Kidney epithelial cell (primary cell): Measurements from ENCODE around the gene SPDYC. TPM values are rescaled to one million over a fixed set of nuclear protein-coding genes. Genes with fewer than 3 reads are reported as not detected.
A peak's percentile ranks its signal among the peaks of the same experiment; 100 is the strongest.

Experiments used
- DNase-seq: peaks from one replicate; pipeline ENCODE4 v3.0.0-alpha.2; 2010; ENCODE audit warnings: low read depth
- H3K27me3 ChIP-seq: 2 replicates; pipeline ENCODE4 v1.6.0; 2011; ENCODE audit warnings: low read length; ENCODE audit not compliant: control insufficient read depth, insufficient read depth
- H3K36me3 ChIP-seq: 2 replicates; pipeline ENCODE4 v1.5.1; 2011; ENCODE audit warnings: low read length; ENCODE audit not compliant: control insufficient read depth, insufficient read depth
- H3K4me3 ChIP-seq: 2 replicates; pipeline ENCODE4 v1.5.1; 2011; ENCODE audit warnings: low read depth, mild to moderate bottlenecking, control low read depth, low read length
- total RNA-seq: library from RNA; depleted of rRNA; stranded (reverse); fragments of >200 nt; gene quantifications from 2 replicates; pipeline ENCODE4 v1.2.3, GENCODE V29; 2015
- TF ChIP-seq, protein P1 (sequence below): IDR thresholded peaks from 2 replicates; pipeline ENCODE4 v1.5.1; 2011; ENCODE audit warnings: mild to moderate bottlenecking, moderate library complexity, low read length, control low read depth, inconsistent platforms; ENCODE audit not compliant: insufficient read depth, poor library complexity, severe bottlenecking

The SPDYC gene
- total RNA-seq, 1 donor from 2014 or later: not detected

DNA sequence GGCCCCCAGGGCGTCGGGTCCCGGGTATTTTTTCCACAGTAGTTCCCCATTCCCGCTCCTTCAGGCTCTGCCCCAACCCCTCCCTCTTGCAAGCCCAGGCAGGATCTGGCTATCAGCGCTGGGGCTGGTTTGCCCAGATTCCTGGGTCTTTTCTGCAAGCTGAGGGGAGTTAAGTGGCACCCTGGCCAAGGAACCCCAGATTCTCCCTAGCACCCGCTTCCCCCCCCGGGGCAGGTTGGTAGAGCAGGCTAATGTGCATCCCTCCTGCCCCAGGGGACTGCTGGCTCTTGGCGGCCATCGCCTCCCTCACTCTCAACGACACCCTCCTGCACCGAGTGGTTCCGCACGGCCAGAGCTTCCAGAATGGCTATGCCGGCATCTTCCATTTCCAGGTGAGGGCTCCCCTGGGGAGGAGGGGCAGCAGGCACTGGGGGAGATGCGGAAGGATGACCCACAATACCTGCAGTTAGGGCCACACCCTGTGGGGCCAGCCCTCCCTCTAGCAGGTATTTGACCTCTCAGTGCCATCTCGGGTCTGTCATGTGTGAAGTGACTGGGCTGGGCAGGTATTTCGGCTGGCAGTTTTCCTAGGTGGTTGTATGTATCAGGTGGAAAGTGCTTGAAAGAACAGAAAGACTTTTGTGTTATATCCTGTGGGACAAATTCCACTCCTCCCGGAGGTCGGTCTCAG is 13.3 kb downstream of the SPDYC start:
- TF ChIP-seq, protein P1, sequence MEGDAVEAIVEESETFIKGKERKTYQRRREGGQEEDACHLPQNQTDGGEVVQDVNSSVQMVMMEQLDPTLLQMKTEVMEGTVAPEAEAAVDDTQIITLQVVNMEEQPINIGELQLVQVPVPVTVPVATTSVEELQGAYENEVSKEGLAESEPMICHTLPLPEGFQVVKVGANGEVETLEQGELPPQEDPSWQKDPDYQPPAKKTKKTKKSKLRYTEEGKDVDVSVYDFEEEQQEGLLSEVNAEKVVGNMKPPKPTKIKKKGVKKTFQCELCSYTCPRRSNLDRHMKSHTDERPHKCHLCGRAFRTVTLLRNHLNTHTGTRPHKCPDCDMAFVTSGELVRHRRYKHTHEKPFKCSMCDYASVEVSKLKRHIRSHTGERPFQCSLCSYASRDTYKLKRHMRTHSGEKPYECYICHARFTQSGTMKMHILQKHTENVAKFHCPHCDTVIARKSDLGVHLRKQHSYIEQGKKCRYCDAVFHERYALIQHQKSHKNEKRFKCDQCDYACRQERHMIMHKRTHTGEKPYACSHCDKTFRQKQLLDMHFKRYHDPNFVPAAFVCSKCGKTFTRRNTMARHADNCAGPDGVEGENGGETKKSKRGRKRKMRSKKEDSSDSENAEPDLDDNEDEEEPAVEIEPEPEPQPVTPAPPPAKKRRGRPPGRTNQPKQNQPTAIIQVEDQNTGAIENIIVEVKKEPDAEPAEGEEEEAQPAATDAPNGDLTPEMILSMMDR: no peak
- H3K4me3 ChIP-seq: peak overlapping the region; percentile 75
- H3K27me3 ChIP-seq: no peaks in the 10 kb centered on the region
- peak; percentile 37 for DNase-seq
- H3K36me3 ChIP-seq: peaks cover 4% of the 10 kb centered on the region

DNA sequence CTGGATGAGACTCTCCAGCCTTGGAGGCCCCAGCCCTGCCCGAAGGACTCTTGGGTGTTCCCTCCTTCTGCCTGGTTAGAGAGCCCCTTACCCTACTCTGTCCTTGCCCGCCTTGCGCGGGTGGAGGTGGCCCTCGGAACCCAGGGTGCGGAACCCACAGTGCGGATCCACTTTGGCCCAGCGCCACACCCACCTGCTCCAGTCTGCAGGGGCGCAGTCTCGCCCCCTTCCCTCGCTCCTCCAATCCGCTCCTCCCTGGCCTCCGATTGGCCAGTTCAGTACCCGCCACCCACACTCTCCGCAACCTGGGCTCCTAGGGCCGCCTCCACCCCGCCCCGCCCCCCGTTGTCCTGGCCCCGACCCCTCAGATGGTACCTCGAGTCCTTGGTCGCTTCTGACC is 14.1 kb downstream of the SPDYC start:
- peaks cover 4% of the 10 kb centered on the region for H3K36me3 ChIP-seq
- no peak overlapping the region for H3K4me3 ChIP-seq
- H3K27me3 ChIP-seq: no peaks in the 10 kb centered on the region
- no peak for DNase-seq
- TF ChIP-seq, protein P1: no peak

DNA sequence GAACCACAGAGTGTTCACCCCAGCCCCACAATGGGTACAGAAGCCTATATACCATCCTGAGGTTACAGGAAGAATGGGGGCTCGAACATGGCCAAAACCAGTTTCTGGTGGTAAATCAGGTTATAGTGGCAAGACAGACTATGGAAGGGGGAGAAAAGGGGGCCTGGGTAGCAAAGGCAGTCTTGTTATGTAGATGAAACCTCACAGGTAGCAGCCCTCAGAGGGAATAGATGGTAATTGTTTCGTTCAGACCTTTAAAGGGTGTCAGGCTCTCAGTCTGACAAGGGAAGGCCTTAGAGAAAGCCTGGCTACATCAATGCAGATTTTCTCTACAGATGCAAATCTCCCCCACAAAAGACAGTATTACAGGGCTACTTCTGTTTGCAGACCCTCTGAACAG is 15.1 kb downstream of the SPDYC start:
- no peak for DNase-seq
- Histone ChIP-seq H3K36me3 (peaks cover 4% of the 10 kb centered on the region), H3K27me3 (no peaks in the 10 kb centered on the region), H3K4me3 (no peak overlapping the region)
- TF ChIP-seq, protein P1: no peak

DNA sequence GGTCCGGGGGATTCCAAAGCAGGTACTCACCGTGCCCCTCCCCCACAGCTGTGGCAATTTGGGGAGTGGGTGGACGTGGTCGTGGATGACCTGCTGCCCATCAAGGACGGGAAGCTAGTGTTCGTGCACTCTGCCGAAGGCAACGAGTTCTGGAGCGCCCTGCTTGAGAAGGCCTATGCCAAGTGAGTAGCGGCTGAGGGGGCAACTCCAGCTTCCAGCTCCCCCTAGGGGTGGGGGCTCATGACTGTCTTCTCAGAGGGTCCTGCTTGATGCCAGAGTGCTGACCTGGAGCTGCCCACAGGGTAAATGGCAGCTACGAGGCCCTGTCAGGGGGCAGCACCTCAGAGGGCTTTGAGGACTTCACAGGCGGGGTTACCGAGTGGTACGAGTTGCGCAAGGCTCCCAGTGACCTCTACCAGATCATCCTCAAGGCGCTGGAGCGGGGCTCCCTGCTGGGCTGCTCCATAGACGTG is 15.9 kb downstream of the SPDYC start:
- TF ChIP-seq, protein P1: no peak
- DNase-seq: no peak
- H3K36me3 ChIP-seq: peaks cover 4% of the 10 kb centered on the region
- H3K27me3 ChIP-seq: no peaks in the 10 kb centered on the region
- no peak overlapping the region for H3K4me3 ChIP-seq

DNA sequence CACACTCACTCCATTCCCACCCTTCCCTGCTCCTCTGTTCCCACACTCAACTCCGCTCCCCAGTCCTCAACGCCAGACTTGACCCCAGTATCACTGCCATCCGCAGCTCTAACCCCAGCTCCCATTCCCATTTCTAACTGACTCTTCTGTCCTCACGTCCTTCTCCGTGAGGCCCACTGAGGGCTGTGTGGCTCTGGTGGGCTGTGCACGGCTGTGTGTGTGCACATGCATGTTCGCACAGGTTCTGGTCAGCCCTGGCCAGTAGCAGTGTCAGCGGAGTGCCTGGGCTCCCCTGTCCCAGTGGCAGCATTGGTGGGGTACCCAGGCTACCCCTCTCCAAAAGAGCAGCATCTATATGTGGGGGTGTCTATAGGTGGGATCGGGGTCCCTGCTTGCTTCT is 16.7 kb downstream of the SPDYC start:
- H3K27me3 ChIP-seq: no peaks in the 10 kb centered on the region
- no peak for DNase-seq
- H3K36me3 ChIP-seq: peaks cover 4% of the 10 kb centered on the region
- TF ChIP-seq, protein P1: no peak
- no peak overlapping the region for H3K4me3 ChIP-seq
